ENCODE results near the gene BNIP3. TPM values are rescaled to one million over a fixed set of nuclear protein-coding genes. Genes with fewer than 3 reads are reported as not detected.

The BNIP3 gene
- total and polyA plus RNA-seq, 2 of the 8 experiments (the other 6 are each of a cell fraction or from before 2014, with no cell fraction given) = 25.8 to 58.9 TPM

DNA sequence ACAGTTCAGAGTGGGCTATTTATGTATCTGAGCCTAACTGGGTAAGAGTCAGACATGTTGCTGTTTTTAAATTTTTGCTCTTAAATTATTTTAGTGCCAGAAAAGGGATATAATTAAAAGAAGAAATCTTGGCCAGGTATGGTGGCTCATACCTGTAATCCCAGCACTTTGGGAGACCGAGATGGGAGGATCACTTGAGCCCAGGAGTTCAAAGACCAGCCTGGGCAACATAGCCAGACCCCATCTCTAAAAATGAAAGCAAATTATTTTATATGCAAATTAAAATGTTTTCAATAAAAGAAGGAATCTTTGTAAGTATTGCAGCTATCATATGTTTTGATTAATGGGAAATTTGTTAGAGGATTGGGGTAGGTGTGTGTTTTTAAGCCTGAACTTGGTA, 39.3 kb downstream of the BNIP3 start:
- Histone ChIP-seq H2BK20ac (ENCODE audit: low read length) (no peak overlapping the region), H2BK15ac (ENCODE audit: low read length) (no peak overlapping the region), H3K9me3 (ENCODE audit: insufficient read depth in 2 of 2, low read depth in 1 of 2, low read length in 1 of 2) (no peaks in the 10 kb centered on the region), H3K4me2 (ENCODE audit: insufficient read depth in 1 of 2, low read depth in 2 of 2, low read length in 2 of 2) (no peak overlapping the region), H3K4ac (replicated peaks; ENCODE audit: insufficient read length, low read depth, low read length) (no peak overlapping the region), H3K14ac (ENCODE audit: insufficient read length) (no peak overlapping the region), H4K20me1 (replicated peaks in 1 of 2; ENCODE audit: control insufficient read depth in 1 of 2, insufficient read depth in 2 of 2, low read length in 2 of 2) (peaks cover 4 to 12% of the 10 kb centered on the region in 2 experiments), H3K27me3 (replicated peaks in 1 of 4; ENCODE audit: control insufficient read depth in 3 of 4, extremely low read depth in 1 of 4, insufficient read depth in 3 of 4, low read length in 3 of 4) (no peaks in the 10 kb centered on the region), H4K8ac (ENCODE audit: extremely low read depth, insufficient read depth, low read length) (no peak overlapping the region), H3K79me1 (ENCODE audit: low read depth, low read length) (peaks cover under 1% of the 10 kb centered on the region), H3K4me1 (replicated peaks in 1 of 4; ENCODE audit: control insufficient read depth in 3 of 4, insufficient read depth in 4 of 4, low read length in 3 of 4) (no peaks in the 10 kb centered on the region; a peak in 2 of 7 replicates), H2BK120ac (replicated peaks; ENCODE audit: low read depth, low read length) (no peak overlapping the region), H2BK12ac (ENCODE audit: low read depth, low read length) (no peak overlapping the region), H4K5ac (ENCODE audit: insufficient read length, low read depth, low read length) (no peak overlapping the region), H2AFZ (ENCODE audit: low read length) (no peak overlapping the region), H3K79me2 (ENCODE audit: control insufficient read depth in 1 of 2, insufficient read depth in 2 of 2, low read length in 2 of 2) (peaks cover 0 to 5% of the 10 kb centered on the region in 2 experiments; a peak in 1 of 4 replicates), H3K4me3 (ENCODE audit: extremely low read depth in 1 of 4, insufficient read depth in 2 of 4, low read depth in 3 of 4, low read length in 4 of 4) (no peak overlapping the region), H2AK5ac (ENCODE audit: low read depth, low read length) (no peak overlapping the region), H3K36me3 (ENCODE audit: control insufficient read depth in 2 of 4, insufficient read depth in 4 of 4, low read length in 3 of 4) (peaks cover 11 to 39% (median 35%) of the 10 kb centered on the region in 4 experiments), H3K23me2 (ENCODE audit: low read depth, low read length) (no peaks in the 10 kb centered on the region), H4K91ac (replicated peaks; ENCODE audit: insufficient read length, low read length) (no peak overlapping the region), H3K23ac (ENCODE audit: insufficient read length) (no peak overlapping the region), H3K27ac (ENCODE audit: low read depth, low read length) (no peak overlapping the region), H3K9ac (replicated peaks in 1 of 4; ENCODE audit: extremely low read depth in 1 of 4, low read depth in 3 of 4, low read length in 3 of 4) (no peak overlapping the region), H3K56ac (replicated peaks; ENCODE audit: insufficient read length, low read depth, low read length) (no peak overlapping the region), H3K18ac (ENCODE audit: extremely low read depth, low read length) (no peak overlapping the region), H2BK5ac (ENCODE audit: low read depth, low read length) (no peak overlapping the region)
- 95% methylated on average over 1 of the region's 1 CpG; no CpG with 5 or more reads in 1 of the 2 experiments for WGBS, 2 experiments (ENCODE audit: extremely low coverage in 1 of 2, insufficient coverage in 1 of 2, insufficient read length in 1 of 2, insufficient replicate concordance in 2 of 2, low coverage in 1 of 2, low lambda C conversion rate in 2 of 2, missing lambda C conversion rate in 1 of 2)
- no peak for FAIRE-seq
- no peak for DNase-seq (ENCODE audit: low read depth in 1 of 2, low spot score in 2 of 2)
- ChIA-PET CTCF (ENCODE audit: partially characterized antibody) (interaction anchor here (0.6 to 7.8 kb wide), 22 partner anchors 10 to 866 kb away, joined by 3 to 41 read pairs (median 5); no protein-coding TSS in a partner anchor), POLR2A (ENCODE audit: partially characterized antibody) (interaction anchor here (4.9 kb wide), 1 partner anchor 18 kb away, joined by 15 read pairs; no protein-coding TSS in a partner anchor)
- no peak for TF ChIP-seq USF2 (IDR thresholded peaks at IDR 0.05; ENCODE audit: low read length)
- TF ChIP-seq HDAC2 (IDR thresholded peaks at IDR 0.05; ENCODE audit: borderline replicate concordance in 1 of 2, low read depth in 2 of 2, low read length in 2 of 2) = no peak
- no peak for TF ChIP-seq CTBP2 (IDR thresholded peaks at IDR 0.05; ENCODE audit: borderline replicate concordance, insufficient read depth, insufficient read length, low read length)
- no peak for TF ChIP-seq CEBPB (IDR thresholded peaks at IDR 0.05; ENCODE audit: low read depth, low read length)
- TF ChIP-seq NANOG (IDR thresholded peaks at IDR 0.05; ENCODE audit: insufficient read depth, low read depth, low read length, poor library complexity, severe bottlenecking) = no peak
- no peak for TF ChIP-seq POU5F1 (IDR thresholded peaks at IDR 0.05; ENCODE audit: low read depth, low read length)
- TF ChIP-seq SIN3A (conservative IDR thresholded peaks at IDR 0.05 in 1 of 2, IDR thresholded peaks at IDR 0.05 in 1 of 2; ENCODE audit: low read depth in 1 of 2, low read length in 2 of 2) = no peak
- TF ChIP-seq EGR1 (IDR thresholded peaks at IDR 0.05; ENCODE audit: borderline replicate concordance, low read depth, low read length) = no peak
- TF ChIP-seq SUZ12 (IDR thresholded peaks at IDR 0.05; ENCODE audit: low read length) = no peak
- TF ChIP-seq, protein P1, sequence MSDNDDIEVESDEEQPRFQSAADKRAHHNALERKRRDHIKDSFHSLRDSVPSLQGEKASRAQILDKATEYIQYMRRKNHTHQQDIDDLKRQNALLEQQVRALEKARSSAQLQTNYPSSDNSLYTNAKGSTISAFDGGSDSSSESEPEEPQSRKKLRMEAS (IDR thresholded peaks at IDR 0.05) = no peak
- no peak for TF ChIP-seq SP4 (IDR thresholded peaks at IDR 0.05; ENCODE audit: low read length)
- no peak for TF ChIP-seq BCL11A (IDR thresholded peaks at IDR 0.05; ENCODE audit: low read depth in 2 of 2, low read length in 2 of 2)
